DND-41 (cell line): Measurements from ENCODE around the gene SEC61A2.

Experiments
- ATAC-seq: fragments of 200-7000 bp; cut with Tn5 transposase; 3 replicates; pipeline ENCODE4 v1.9.1; 2021; ENCODE audit warnings: low read depth; ENCODE audit not compliant: insufficient read depth
- DNase-seq: peaks from one replicate; pipeline ENCODE4 v3.0.0-alpha.2; 2020
- H2AFZ ChIP-seq: 2 replicates; pipeline ENCODE4 v1.6.0; 2012; ENCODE audit warnings: low read depth, low read length
- H3K27ac ChIP-seq: 2 replicates; pipeline ENCODE4 v1.5.1; 2012; ENCODE audit warnings: low read length, inconsistent platforms
- H3K27me3 ChIP-seq: fragments of 200-600 bp; sonication (generic); 2 replicates; pipeline ENCODE4 v1.6.0; 2012; ENCODE audit warnings: low read length, mild to moderate bottlenecking, inconsistent platforms; ENCODE audit not compliant: insufficient read depth, poor library complexity
- H3K36me3 ChIP-seq: 2 replicates; pipeline ENCODE4 v1.5.1; 2012; ENCODE audit warnings: low read length, inconsistent platforms; ENCODE audit not compliant: insufficient read depth
- H3K4me1 ChIP-seq: 2 replicates; pipeline ENCODE4 v1.5.1; 2012; ENCODE audit warnings: mild to moderate bottlenecking, low read length; ENCODE audit not compliant: insufficient read depth
- H3K4me2 ChIP-seq: 2 replicates; pipeline ENCODE4 v1.6.0; 2012; ENCODE audit warnings: mild to moderate bottlenecking, moderate library complexity, low read length, inconsistent platforms; ENCODE audit not compliant: insufficient read depth
- H3K4me3 ChIP-seq, 2 experiments: fragments of 200-600 bp in 1 of 2; shearing (Covaris generic) in 1 of 2; 2 replicates each; pipeline ENCODE4 v1.5.1; 2012 to 2016; ENCODE audit warnings: inconsistent platforms in 2 of 2, low read length in 2 of 2, mild to moderate bottlenecking in 2 of 2, low read depth in 1 of 2, moderate library complexity in 1 of 2
- H3K79me2 ChIP-seq: 2 replicates; pipeline ENCODE4 v1.6.0; 2012; ENCODE audit warnings: low read length, inconsistent platforms; ENCODE audit not compliant: insufficient read depth
- H3K9ac ChIP-seq: 2 replicates; pipeline ENCODE4 v1.6.0; 2012; ENCODE audit warnings: low read depth, mild to moderate bottlenecking, inconsistent platforms, low read length, moderate library complexity
- H3K9me3 ChIP-seq: 2 replicates; pipeline ENCODE4 v1.5.1; 2012; ENCODE audit warnings: low read length, moderate library complexity, mild to moderate bottlenecking, inconsistent platforms; ENCODE audit not compliant: insufficient read depth, severe bottlenecking
- H4K20me1 ChIP-seq: 2 replicates; pipeline ENCODE4 v1.6.0; 2012; ENCODE audit warnings: low read length; ENCODE audit not compliant: insufficient read depth
- CTCF ChIP-seq: IDR thresholded peaks from 2 replicates; pipeline ENCODE4 v1.5.1; 2012; ENCODE audit warnings: borderline replicate concordance, low read length, moderate library complexity, mild to moderate bottlenecking; ENCODE audit not compliant: poor library complexity, severe bottlenecking; ENCODE audit errors: extremely low read depth
- EZH2 ChIP-seq: IDR thresholded peaks from 3 replicates; pipeline ENCODE4 v1.6.1; 2012; ENCODE audit warnings: borderline replicate concordance, low read depth, mild to moderate bottlenecking, moderate library complexity, low read length, inconsistent platforms; ENCODE audit not compliant: severe bottlenecking

Gene SEC61A2

GRCh38 chr10:12189426-12189825, 59.9 kb downstream of the SEC61A2 start:
- H4K20me1 ChIP-seq = peaks cover 11% of the 10 kb centered on the region; the same call in 1 of the 2 replicates
- no peak for DNase-seq
- peaks cover 43% of the 10 kb centered on the region for H3K36me3 ChIP-seq
- H3K27ac ChIP-seq = no peak overlapping the region
- ATAC-seq = no peak
- TF ChIP-seq EZH2 (no peak), CTCF (no peak)
- H3K27me3 ChIP-seq = no peaks in the 10 kb centered on the region
- H3K9ac ChIP-seq = no peak overlapping the region
- peaks cover 13% of the 10 kb centered on the region for H3K4me1 ChIP-seq
- H3K9me3 ChIP-seq = no peaks in the 10 kb centered on the region
- H3K4me2 ChIP-seq = no peak overlapping the region
- H2AFZ ChIP-seq = no peak overlapping the region
- peaks cover 72% of the 10 kb centered on the region for H3K79me2 ChIP-seq
- no peak overlapping the region for H3K4me3 ChIP-seq

GRCh38 chr10:12191715-12192114, 62.2 kb downstream of the SEC61A2 start:
- Histone ChIP-seq H3K9ac (no peak overlapping the region), H3K27me3 (no peaks in the 10 kb centered on the region), H2AFZ (no peak overlapping the region), H3K79me2 (peaks cover 91% of the 10 kb centered on the region), H3K9me3 (no peaks in the 10 kb centered on the region), H3K27ac (no peak overlapping the region), H3K4me2 (no peak overlapping the region), H3K4me3 (no peak overlapping the region), H4K20me1 (peaks cover 11% of the 10 kb centered on the region; the same call in 1 of the 2 replicates), H3K36me3 (peaks cover 24% of the 10 kb centered on the region; the same call in 1 of the 2 replicates), H3K4me1 (peaks cover 18% of the 10 kb centered on the region)
- DNase-seq (no peak), ATAC-seq (no peak)
- TF ChIP-seq EZH2 (no peak), CTCF (no peak)

GRCh38 chr10:12193193-12193592, 63.7 kb downstream of the SEC61A2 start:
- Histone ChIP-seq H3K79me2 (peaks cover 93% of the 10 kb centered on the region), H3K4me1 (peaks cover 32% of the 10 kb centered on the region), H3K4me3 (no peak overlapping the region), H3K4me2 (peak overlapping the region; percentile 30; the same call in 1 of the 2 replicates), H3K36me3 (peaks cover 16% of the 10 kb centered on the region; the same call in 1 of the 2 replicates), H3K27me3 (no peaks in the 10 kb centered on the region), H3K9me3 (no peaks in the 10 kb centered on the region), H2AFZ (no peak overlapping the region), H3K27ac (no peak overlapping the region), H4K20me1 (peaks cover 8% of the 10 kb centered on the region; the same call in 1 of the 2 replicates), H3K9ac (no peak overlapping the region)
- no peak for DNase-seq
- ATAC-seq = no peak
- TF ChIP-seq EZH2 (no peak), CTCF (no peak)

GRCh38 chr10:12194752-12195271, 65.3 kb downstream of the SEC61A2 start:
- DNase-seq (peak; percentile 49), ATAC-seq (no peak)
- H2AFZ ChIP-seq = peak overlapping the region; percentile 95

More at GRCh38 chr10:12194752-12195271, 65.3 kb downstream of the SEC61A2 start:
- no peaks in the 10 kb centered on the region for H3K9me3 ChIP-seq
- peak overlapping the region; percentile 97 for H3K27ac ChIP-seq
- H3K36me3 ChIP-seq = peaks cover 28% of the 10 kb centered on the region
- peaks cover 9% of the 10 kb centered on the region; the same call in 1 of the 2 replicates for H4K20me1 ChIP-seq
- H3K4me2 ChIP-seq = peak overlapping the region; percentile 85
- no peaks in the 10 kb centered on the region for H3K27me3 ChIP-seq
- H3K4me1 ChIP-seq = peaks cover 35% of the 10 kb centered on the region
- peak overlapping the region; percentile 77 to 78 for H3K4me3 ChIP-seq
- peaks cover 94% of the 10 kb centered on the region for H3K79me2 ChIP-seq
- TF ChIP-seq CTCF (no peak), EZH2 (no peak)
- H3K9ac ChIP-seq = peak overlapping the region; percentile 78
